Tibial nerve (tissue), 4 donors: ENCODE results near the gene OOEP.

Experiments
- EP300 ChIP-seq, 2 donors: sonication (generic); formaldehyde crosslinking; IDR thresholded peaks; one replicate each; pipeline ENCODE4 v1.6.1; 2017; ENCODE audit warnings: antibody characterized with exemption in 2 of 2, mild to moderate bottlenecking in 1 of 2
- TF ChIP-seq, protein P1 (sequence below), 5 experiments: fragments of 200-600 bp in 3 of 5; fragments of 450-650 bp in 2 of 5; sonication (generic) in 3 of 5; IDR thresholded peaks; one replicate each; pipeline ENCODE4 v1.5.1; 2016 to 2019; ENCODE audit warnings: antibody characterized with exemption in 5 of 5, mild to moderate bottlenecking in 3 of 5, moderate library complexity in 2 of 5

DNA sequence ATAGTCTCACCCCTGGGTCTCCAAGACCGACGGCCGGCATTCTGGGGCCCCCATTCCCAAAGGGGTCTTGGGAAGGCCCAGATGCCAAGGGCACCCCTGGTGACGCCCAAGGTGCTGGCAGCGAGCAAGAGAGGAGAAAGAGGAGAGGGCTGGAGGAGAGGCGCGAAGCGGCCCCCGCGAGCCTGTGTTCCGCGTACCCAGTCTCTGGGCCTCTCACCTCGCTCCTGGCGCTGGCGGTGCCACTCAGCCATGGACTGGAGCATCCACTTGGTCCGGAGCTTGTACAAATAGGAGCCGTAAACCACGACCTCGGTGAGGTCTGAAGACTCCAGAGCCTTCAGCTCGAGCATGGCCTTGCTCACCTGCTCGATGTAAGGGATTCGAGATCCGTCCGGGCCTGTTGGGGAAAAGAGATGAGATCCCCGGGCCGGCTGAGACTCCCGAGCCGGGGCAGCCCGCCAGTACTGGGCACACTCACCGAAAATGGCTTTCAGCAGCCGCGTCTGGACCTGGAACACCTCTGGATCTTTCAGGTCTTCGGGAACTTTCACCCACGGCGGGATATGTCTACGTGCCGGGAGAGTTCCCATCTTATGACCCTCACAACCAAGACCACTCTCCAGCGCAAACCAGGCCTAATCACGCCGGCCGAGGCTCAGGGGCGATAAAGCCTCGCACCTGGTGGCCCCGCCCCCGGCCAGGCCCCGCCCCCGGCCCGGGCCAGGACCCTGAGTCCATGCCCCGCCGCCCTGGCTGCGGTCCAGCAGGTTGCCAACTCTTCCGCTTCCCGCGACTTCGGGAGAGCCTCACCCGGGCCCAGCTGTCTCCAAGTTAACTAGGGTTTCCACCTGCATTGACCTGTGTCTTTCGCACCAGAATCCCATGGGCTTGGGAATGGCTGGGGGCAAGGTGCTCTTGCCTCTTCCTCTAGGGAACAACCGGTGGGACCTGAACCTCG, 15.8 kb downstream of the OOEP start, which contains the start of gene DPPA5:
- TF ChIP-seq, protein P1, sequence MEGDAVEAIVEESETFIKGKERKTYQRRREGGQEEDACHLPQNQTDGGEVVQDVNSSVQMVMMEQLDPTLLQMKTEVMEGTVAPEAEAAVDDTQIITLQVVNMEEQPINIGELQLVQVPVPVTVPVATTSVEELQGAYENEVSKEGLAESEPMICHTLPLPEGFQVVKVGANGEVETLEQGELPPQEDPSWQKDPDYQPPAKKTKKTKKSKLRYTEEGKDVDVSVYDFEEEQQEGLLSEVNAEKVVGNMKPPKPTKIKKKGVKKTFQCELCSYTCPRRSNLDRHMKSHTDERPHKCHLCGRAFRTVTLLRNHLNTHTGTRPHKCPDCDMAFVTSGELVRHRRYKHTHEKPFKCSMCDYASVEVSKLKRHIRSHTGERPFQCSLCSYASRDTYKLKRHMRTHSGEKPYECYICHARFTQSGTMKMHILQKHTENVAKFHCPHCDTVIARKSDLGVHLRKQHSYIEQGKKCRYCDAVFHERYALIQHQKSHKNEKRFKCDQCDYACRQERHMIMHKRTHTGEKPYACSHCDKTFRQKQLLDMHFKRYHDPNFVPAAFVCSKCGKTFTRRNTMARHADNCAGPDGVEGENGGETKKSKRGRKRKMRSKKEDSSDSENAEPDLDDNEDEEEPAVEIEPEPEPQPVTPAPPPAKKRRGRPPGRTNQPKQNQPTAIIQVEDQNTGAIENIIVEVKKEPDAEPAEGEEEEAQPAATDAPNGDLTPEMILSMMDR (IDR thresholded peaks at IDR 0.05): no peak
- TF ChIP-seq EP300 (IDR thresholded peaks at IDR 0.05): no peak
